RWPE1 (cell line): ENCODE results near the gene VSTM2B.

Experiments used
- CTCF ChIA-PET: fragments of 350-600 bp; sonication (Branson Sonifier 250); formaldehyde crosslinking; extraction: SDS; loops from one replicate; lab custom pipeline; 2021; lab: Yijun Ruan, JAX
- POLR2A ChIA-PET: fragments of 400-600 bp; formaldehyde crosslinking; extraction: SDS; loops from one replicate; lab custom pipeline; 2020; ENCODE audit warnings: antibody characterized with exemption; ENCODE audit not compliant: low non-redundant PET; lab: Yijun Ruan, JAX
- DNase-seq: peaks from one replicate; pipeline ENCODE4 v3.0.0; 2012; ENCODE audit warnings: low spot score
- H3K27ac ChIP-seq: fragments of 450-650 bp; 2 replicates; pipeline ENCODE4 v1.5.1; 2017
- CTCF ChIP-seq: fragments of 450-650 bp; conservative IDR thresholded peaks from 2 replicates; pipeline ENCODE4 v1.5.1; 2017; ENCODE audit warnings: low read depth, mild to moderate bottlenecking

VSTM2B gene

GRCh38 chr19:29506619-29506911, 19.2 kb upstream of the VSTM2B start:
- DNase-seq: no peak
- CTCF ChIA-PET: no interaction called here
- POLR2A ChIA-PET: no interaction called here
- TF ChIP-seq CTCF: no peak
- H3K27ac ChIP-seq: no peak overlapping the region

- POLR2A ChIA-PET: no interaction called here
- no peak for DNase-seq
- no peak overlapping the region for H3K27ac ChIP-seq
- no peak for TF ChIP-seq CTCF
- CTCF ChIA-PET: no interaction called here
These were observed 18.5 kb upstream of the VSTM2B start for GRCh38 chr19:29507081-29507860.

- no peak for DNase-seq
- TF ChIP-seq CTCF: no peak
- CTCF ChIA-PET: no interaction called here
- POLR2A ChIA-PET: no interaction called here
- no peak overlapping the region for H3K27ac ChIP-seq
These were observed 17.6 kb upstream of the VSTM2B start for GRCh38 chr19:29508181-29508580.

GRCh38 chr19:29509456-29509855, 16.3 kb upstream of the VSTM2B start:
- ChIA-PET CTCF (no interaction called here), POLR2A (no interaction called here)
- DNase-seq: no peak
- no peak overlapping the region for H3K27ac ChIP-seq
- no peak for TF ChIP-seq CTCF

GRCh38 chr19:29510701-29511265, 15.0 kb upstream of the VSTM2B start:
- CTCF ChIA-PET: no interaction called here
- DNase-seq: no peak

GRCh38 chr19:29511768-29512167, 14.0 kb upstream of the VSTM2B start:
- TF ChIP-seq CTCF: no peak
- ChIA-PET CTCF (no interaction called here), POLR2A (no interaction called here)
- no peak for DNase-seq
- no peak overlapping the region for H3K27ac ChIP-seq

More at GRCh38 chr19:29510701-29511265, 15.0 kb upstream of the VSTM2B start:
- no peak for TF ChIP-seq CTCF
- POLR2A ChIA-PET: no interaction called here
- no peak overlapping the region for H3K27ac ChIP-seq
